ENCODE measurements around the gene YIPF6. TPM values are rescaled to one million over a fixed set of nuclear protein-coding genes. Genes with fewer than 3 reads are reported as not detected.

YIPF6 gene
- total and polyA plus RNA-seq, 2 experiments from 2014 or later = 17.0 to 39.2 TPM

DNA sequence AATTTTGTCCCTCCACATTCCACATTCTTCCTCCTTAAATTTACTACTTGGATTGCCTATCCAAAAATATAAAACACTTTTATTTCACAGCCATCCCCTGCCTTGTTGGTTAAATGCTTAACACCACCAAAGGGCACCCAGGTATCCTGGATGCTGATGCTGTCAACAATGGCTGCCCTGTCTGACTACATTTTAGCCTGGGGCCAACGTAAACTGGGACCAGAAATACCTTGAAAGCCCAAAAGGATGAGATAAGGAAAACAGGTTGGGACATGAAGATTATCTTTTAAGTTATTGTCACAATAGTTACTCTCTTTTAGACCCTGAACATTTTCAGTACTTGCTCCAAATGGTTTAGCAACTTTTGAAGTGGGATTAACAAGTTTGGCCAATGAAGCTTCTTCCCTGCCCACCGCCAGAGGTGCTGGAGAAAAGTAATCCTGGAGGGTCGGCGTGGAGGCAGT is 775 bp upstream of the YIPF6 start:
- H3K4me1 ChIP-seq (ENCODE audit: low read depth) = no peaks in the 10 kb centered on the region
- TF ChIP-seq CTCF (IDR thresholded peaks at IDR 0.05; ENCODE audit: low read depth, low read length) = peak; percentile 14
- DNase-seq (ENCODE audit: low read depth in 1 of 2, low spot score in 1 of 2) = no peak
- H3K27me3 ChIP-seq = no peaks in the 10 kb centered on the region
- H3K36me3 ChIP-seq = no peaks in the 10 kb centered on the region
- peak overlapping the region; percentile 96 for H3K27ac ChIP-seq
- H3K4me3 ChIP-seq = peak overlapping the region; percentile 60
- H3K9me3 ChIP-seq (ENCODE audit: low read depth) = no peaks in the 10 kb centered on the region

DNA sequence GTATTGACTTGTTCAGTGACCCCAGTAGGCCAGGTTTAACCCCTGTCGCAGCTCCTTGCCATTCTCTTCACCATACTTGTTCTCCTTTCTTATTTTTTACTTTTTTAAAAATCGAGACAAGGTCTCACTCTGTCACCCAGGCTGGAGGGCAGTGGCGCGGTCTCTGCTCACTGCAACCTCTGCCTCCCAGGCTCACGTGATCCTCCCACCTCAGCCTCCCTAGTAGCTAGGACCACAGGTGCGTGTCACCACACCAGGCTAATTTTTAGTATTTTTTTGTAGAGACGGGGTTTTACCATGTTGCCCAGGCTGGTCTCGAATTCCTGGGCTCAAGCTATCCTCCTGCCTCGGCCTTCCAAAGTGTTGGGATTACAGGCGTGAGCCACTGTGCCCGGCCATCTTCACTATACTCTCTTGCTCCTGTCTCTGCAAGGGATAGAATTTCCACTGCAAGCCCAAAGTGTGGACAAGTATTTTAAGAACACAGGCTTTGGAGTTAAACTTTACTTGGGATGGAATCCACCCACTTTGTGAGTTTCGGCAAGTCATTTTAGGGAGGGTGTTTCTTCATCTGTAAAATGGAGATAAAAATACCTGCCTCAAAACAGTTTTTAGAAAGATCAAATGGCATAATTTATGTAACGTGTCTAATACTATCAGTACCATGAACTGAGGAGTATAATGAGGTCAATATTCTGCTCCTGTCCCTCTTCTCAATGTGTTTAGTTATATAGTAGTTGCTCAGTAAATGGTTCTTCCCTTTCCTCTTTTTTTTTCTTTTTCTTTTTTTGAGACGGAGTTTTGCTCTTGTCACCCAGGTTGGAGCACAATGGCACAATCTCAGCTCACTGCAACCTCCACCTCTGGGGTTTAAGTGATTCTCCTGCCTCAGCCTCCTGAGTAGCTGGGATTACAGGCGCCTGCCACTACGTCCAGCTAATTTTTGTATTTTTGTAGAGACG is 973 bp downstream of the YIPF6 start:
- Histone ChIP-seq H3K27ac (peak overlapping the region; percentile 96), H3K27me3 (no peaks in the 10 kb centered on the region), H3K9me3 (ENCODE audit: low read depth) (no peaks in the 10 kb centered on the region), H3K4me3 (peak overlapping the region; percentile 60), H3K36me3 (no peaks in the 10 kb centered on the region), H3K4me1 (ENCODE audit: low read depth) (no peaks in the 10 kb centered on the region)
- TF ChIP-seq CTCF (IDR thresholded peaks at IDR 0.05; ENCODE audit: low read depth, low read length) = no peak
- no peak for DNase-seq (ENCODE audit: low read depth in 1 of 2, low spot score in 1 of 2)

DNA sequence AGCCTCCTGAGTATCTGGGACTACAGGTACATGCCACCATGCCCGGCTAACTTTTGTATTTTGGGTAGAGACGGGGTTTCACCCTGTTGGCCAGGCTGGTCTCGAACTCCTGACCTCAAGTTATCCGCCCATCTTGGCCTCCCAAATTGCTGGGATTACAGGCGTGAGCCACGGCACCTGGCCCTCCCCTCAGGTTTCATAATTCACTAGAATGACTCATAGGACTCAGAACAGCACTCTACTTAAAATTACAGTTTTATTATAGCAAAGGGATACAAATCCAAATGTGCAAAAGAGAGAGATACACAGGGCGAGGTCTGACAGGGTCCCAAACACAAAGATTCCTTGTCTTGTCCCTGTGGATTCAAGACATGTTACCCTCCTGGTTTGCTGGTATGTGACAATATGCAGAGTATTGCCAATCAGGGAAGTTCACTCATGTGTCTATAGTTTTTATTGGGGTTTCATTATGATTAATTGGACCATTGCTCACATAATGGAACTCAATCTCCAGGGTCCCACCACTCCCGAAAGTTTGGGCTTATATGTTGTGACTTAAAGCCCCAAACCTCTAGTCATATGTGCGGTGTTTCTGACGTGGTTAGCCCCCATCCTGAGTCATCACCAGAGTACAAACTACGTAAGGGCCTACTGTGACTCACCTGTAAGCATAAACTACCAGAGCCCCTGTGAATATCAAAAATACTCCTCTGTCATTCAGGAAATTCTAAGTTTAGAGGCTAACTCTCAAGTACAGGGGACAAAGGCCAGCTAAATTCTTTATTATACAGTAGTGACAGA is 5.2 kb downstream of the YIPF6 start:
- peak in 1 of 2 donors; percentile 38 for DNase-seq (ENCODE audit: low read depth in 1 of 2, low spot score in 1 of 2)
- no peak overlapping the region for H3K4me3 ChIP-seq
- H3K27me3 ChIP-seq = no peaks in the 10 kb centered on the region
- H3K4me1 ChIP-seq (ENCODE audit: low read depth) = no peaks in the 10 kb centered on the region
- H3K27ac ChIP-seq = no peak overlapping the region
- no peaks in the 10 kb centered on the region for H3K9me3 ChIP-seq (ENCODE audit: low read depth)
- no peak for TF ChIP-seq CTCF (IDR thresholded peaks at IDR 0.05; ENCODE audit: low read depth, low read length)
- H3K36me3 ChIP-seq = no peaks in the 10 kb centered on the region

- Histone ChIP-seq H3K4me3 (no peak overlapping the region), H3K4me1 (ENCODE audit: low read depth) (no peaks in the 10 kb centered on the region), H3K36me3 (no peaks in the 10 kb centered on the region), H3K27me3 (no peaks in the 10 kb centered on the region), H3K27ac (no peak overlapping the region), H3K9me3 (ENCODE audit: low read depth) (no peaks in the 10 kb centered on the region)
- DNase-seq (ENCODE audit: low read depth in 1 of 2, low spot score in 1 of 2) = no peak
- no peak for TF ChIP-seq CTCF (IDR thresholded peaks at IDR 0.05; ENCODE audit: low read depth, low read length)
These were observed 7.8 kb downstream of the YIPF6 start for GRCh38 chrX:68506649-68507048.

- TF ChIP-seq CTCF (IDR thresholded peaks at IDR 0.05; ENCODE audit: low read depth, low read length) = no peak
- no peaks in the 10 kb centered on the region for H3K27me3 ChIP-seq
- no peaks in the 10 kb centered on the region for H3K9me3 ChIP-seq (ENCODE audit: low read depth)
- no peak overlapping the region for H3K27ac ChIP-seq
- peak in 1 of 2 donors; percentile 15 for DNase-seq (ENCODE audit: low read depth in 1 of 2, low spot score in 1 of 2)
- no peak overlapping the region for H3K4me3 ChIP-seq
- H3K4me1 ChIP-seq (ENCODE audit: low read depth) = no peaks in the 10 kb centered on the region
- no peaks in the 10 kb centered on the region for H3K36me3 ChIP-seq
These were observed 9.9 kb downstream of the YIPF6 start for GRCh38 chrX:68508799-68509198.
